CD14-positive monocyte (primary cell): ENCODE data around the gene RNASE1. TPM values are rescaled to one million over a fixed set of nuclear protein-coding genes. Genes with fewer than 3 reads are reported as not detected.

ENCODE experiments used
- DNase-seq, 3 donors: peaks; one replicate each; pipeline ENCODE4 v3.0.0-alpha.2; 2011 to 2022
- H2AFZ ChIP-seq: 2 replicates; pipeline ENCODE4 v1.6.0; 2012; ENCODE audit warnings: mild to moderate bottlenecking, low read depth, low read length, inconsistent platforms; ENCODE audit not compliant: insufficient read depth, poor library complexity, severe bottlenecking
- H3K27ac ChIP-seq, 2 donors: 1 replicate in 1 of 2; 2 replicates in 1 of 2; pipeline ENCODE4 v1.5.1; 2012 to 2013; ENCODE audit warnings: low read length in 2 of 2, control low read depth in 1 of 2, inconsistent platforms in 1 of 2, low read depth in 1 of 2, mild to moderate bottlenecking in 1 of 2
- H3K27me3 ChIP-seq, 2 donors: one replicate each; pipeline versions ENCODE4 v1.6.0 to v1.6.1; 2011 to 2013; ENCODE audit warnings: low read length in 2 of 2; ENCODE audit not compliant: control insufficient read depth in 2 of 2, insufficient read depth in 2 of 2
- H3K36me3 ChIP-seq, 2 donors: replicated peaks in 1 of 2; 1 replicate in 1 of 2; 2 replicates in 1 of 2; pipeline versions ENCODE4 v1.5.1 to v1.6.1; 2012 to 2013; ENCODE audit warnings: low read length in 2 of 2, control low read depth in 1 of 2, inconsistent platforms in 1 of 2, mild to moderate bottlenecking in 1 of 2; ENCODE audit not compliant: insufficient read depth in 2 of 2, control insufficient read depth in 1 of 2
- H3K4me1 ChIP-seq, 2 donors: 1 replicate in 1 of 2; 2 replicates in 1 of 2; pipeline versions ENCODE4 v1.5.1 to v1.6.1; 2012 to 2013; ENCODE audit warnings: low read length in 2 of 2, control low read depth in 1 of 2, inconsistent platforms in 1 of 2, mild to moderate bottlenecking in 1 of 2, moderate library complexity in 1 of 2; ENCODE audit not compliant: insufficient read depth in 2 of 2, control insufficient read depth in 1 of 2
- H3K4me2 ChIP-seq: replicated peaks from 2 replicates; pipeline ENCODE3; 2012; ENCODE audit warnings: low read length, moderate library complexity, mild to moderate bottlenecking; ENCODE audit not compliant: poor library complexity, severe bottlenecking; ENCODE audit errors: extremely low read depth
- H3K4me3 ChIP-seq, 3 experiments: fragments of 200-600 bp in 1 of 3; sonication (generic) in 1 of 3; replicated peaks in 1 of 3; 1 replicate in 2 of 3; 2 replicates in 1 of 3; pipeline ENCODE4 v1.5.1; 2011 to 2013; ENCODE audit warnings: low read length in 3 of 3, mild to moderate bottlenecking in 3 of 3, control low read depth in 2 of 3, low read depth in 2 of 3, inconsistent platforms in 1 of 3, moderate library complexity in 1 of 3
- H3K79me2 ChIP-seq: 2 replicates; pipeline ENCODE4 v1.6.0; 2012; ENCODE audit warnings: mild to moderate bottlenecking, control low read depth, inconsistent platforms, low read length, moderate library complexity; ENCODE audit not compliant: insufficient read depth
- H3K9ac ChIP-seq: 2 replicates; pipeline ENCODE4 v1.6.0; 2017; ENCODE audit warnings: low read length, mild to moderate bottlenecking; ENCODE audit not compliant: insufficient read depth, poor library complexity, severe bottlenecking
- H3K9me3 ChIP-seq, 2 donors: replicated peaks in 1 of 2; 1 replicate in 1 of 2; 2 replicates in 1 of 2; pipeline versions ENCODE4 v1.5.1 to v1.6.1; 2012 to 2013; ENCODE audit warnings: low read length in 2 of 2, control low read depth in 1 of 2; ENCODE audit not compliant: control insufficient read depth in 1 of 2, insufficient read depth in 1 of 2
- H4K20me1 ChIP-seq: 2 replicates; pipeline ENCODE4 v1.6.0; 2012; ENCODE audit warnings: mild to moderate bottlenecking, low read length, control low read depth, moderate library complexity; ENCODE audit not compliant: insufficient read depth
- H3K27ac Mint-ChIP-seq, 7 donors: one replicate each; pipeline ENCODE4 v1.8.0; 2020; ENCODE audit warnings: mild to moderate bottlenecking in 7 of 7, mixed read lengths in 7 of 7, moderate library complexity in 6 of 7, inconsistent platforms in 2 of 7
- H3K27me3 Mint-ChIP-seq, 3 donors: one replicate each; pipeline ENCODE4 v1.8.0; 2021 to 2022; ENCODE audit warnings: low read depth in 3 of 3, mild to moderate bottlenecking in 3 of 3, mixed read lengths in 3 of 3, moderate library complexity in 3 of 3, inconsistent platforms in 1 of 3
- H3K36me3 Mint-ChIP-seq, 2 donors: one replicate each; pipeline ENCODE4 v1.8.0; 2020; ENCODE audit warnings: mixed read lengths in 2 of 2, inconsistent platforms in 1 of 2, mild to moderate bottlenecking in 1 of 2
- H3K4me1 Mint-ChIP-seq: one replicate; pipeline ENCODE4 v1.8.0; 2020; ENCODE audit warnings: mild to moderate bottlenecking, mixed read lengths
- H3K4me3 Mint-ChIP-seq, 2 donors: one replicate each; pipeline ENCODE4 v1.8.0; 2020; ENCODE audit warnings: mild to moderate bottlenecking in 2 of 2, mixed read lengths in 2 of 2, moderate library complexity in 1 of 2
- H3K9me3 Mint-ChIP-seq, 7 donors: one replicate each; pipeline ENCODE4 v1.8.0; 2020 to 2022; ENCODE audit warnings: mixed read lengths in 7 of 7, mild to moderate bottlenecking in 6 of 7, moderate library complexity in 6 of 7, inconsistent platforms in 2 of 7
- WGBS: methylation state at CpG from one replicate; pipeline ENCODE4 v1.1.5; 2013; ENCODE audit warnings: missing lambda C conversion rate; ENCODE audit not compliant: insufficient coverage; 5-methylcytosine and 5-hydroxymethylcytosine counted together
- intact Hi-C, 2 donors: fragments of 100-400 bp; cut with micrococcal nuclease; formaldehyde crosslinking; loops; one replicate each; pipeline versions ENCODE4 v1.15.0 to v1.15.1; 2023
- polyA plus RNA-seq, 3 donors: library from polyadenylated mRNA; depleted of rRNA in 1 of 3; unstranded in 2 of 3; stranded (reverse) in 1 of 3; fragments of 300-500 nt in 2 of 3; fragments of >200 nt in 1 of 3; fragmentation: Illumina TruSeq in 2 of 3; gene quantifications; 1 replicate in 2 of 3; 2 replicates in 1 of 3; pipeline ENCODE4 v1.2.3, GENCODE V29; 2012 to 2021
- TF ChIP-seq, protein P1 (sequence below): fragments of 200-600 bp; IDR thresholded peaks from one replicate; pipeline ENCODE4 v1.8.0; 2022; ENCODE audit warnings: antibody characterized with exemption, mild to moderate bottlenecking

RNASE1 gene
- polyA plus RNA-seq, 3 donors = 2.1 to 191 (median 11.3) TPM

DNA sequence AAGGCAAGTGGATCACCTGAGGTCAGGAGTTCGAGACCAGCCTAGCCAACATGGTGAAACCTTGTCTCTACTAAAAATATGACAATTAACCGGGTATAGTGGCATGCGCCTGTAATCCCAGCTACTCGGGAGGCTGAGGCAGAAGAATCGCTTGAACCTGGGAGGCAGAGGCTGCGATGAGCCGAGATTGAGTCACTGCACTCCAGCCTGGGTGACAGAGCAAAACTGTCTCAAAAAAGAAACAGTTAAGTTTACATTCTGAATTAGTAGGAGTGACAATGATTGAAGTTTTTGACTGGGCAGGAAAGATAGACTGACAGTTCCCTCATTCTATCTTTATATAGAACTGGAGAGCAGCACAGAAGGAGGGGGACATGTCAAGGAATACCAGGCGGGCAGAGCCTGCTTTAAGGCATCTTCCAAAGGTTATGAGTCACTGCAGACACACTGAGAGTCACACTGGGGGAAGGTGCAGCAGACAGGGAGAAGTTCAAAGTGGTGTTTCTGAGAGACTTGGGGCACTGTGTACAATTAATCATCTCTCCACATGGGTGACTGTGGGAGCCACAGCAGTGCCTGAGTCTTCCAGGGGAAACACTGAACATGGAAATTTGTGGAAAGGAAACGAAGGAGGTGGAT is 45.8 kb upstream of the RNASE1 start:
- H3K27me3 Mint-ChIP-seq = peaks cover 0 to 3% (median 0%) of the 10 kb centered on the region in 3 donors
- Histone ChIP-seq H3K4me3 (no peak overlapping the region), H3K27ac (peak overlapping the region in 1 of 2 donors; percentile 35), H3K4me1 (peaks cover 32 to 40% of the 10 kb centered on the region in 2 donors), H3K9ac (no peak overlapping the region), H3K4me2 (peak overlapping the region; percentile 3), H3K79me2 (no peaks in the 10 kb centered on the region), H2AFZ (peak overlapping the region; percentile 61), H3K36me3 (no peaks in the 10 kb centered on the region), H3K9me3 (no peaks in the 10 kb centered on the region), H4K20me1 (no peaks in the 10 kb centered on the region), H3K27me3 (no peaks in the 10 kb centered on the region)
- peak; percentile 59 to 81 (median 74) for DNase-seq
- H3K4me1 Mint-ChIP-seq = peaks cover 29% of the 10 kb centered on the region
- WGBS = 35% methylated on average over 2 of the region's 9 CpGs
- peaks cover 0 to 6% (median 0%) of the 10 kb centered on the region in 7 donors for H3K9me3 Mint-ChIP-seq
- peak overlapping the region in 1 of 2 donors; percentile 68 for H3K4me3 Mint-ChIP-seq
- H3K27ac Mint-ChIP-seq = peak overlapping the region; percentile 73 to 89 (median 84)
- H3K36me3 Mint-ChIP-seq = peaks cover 0 to 2% of the 10 kb centered on the region in 2 donors
- TF ChIP-seq, protein P1, sequence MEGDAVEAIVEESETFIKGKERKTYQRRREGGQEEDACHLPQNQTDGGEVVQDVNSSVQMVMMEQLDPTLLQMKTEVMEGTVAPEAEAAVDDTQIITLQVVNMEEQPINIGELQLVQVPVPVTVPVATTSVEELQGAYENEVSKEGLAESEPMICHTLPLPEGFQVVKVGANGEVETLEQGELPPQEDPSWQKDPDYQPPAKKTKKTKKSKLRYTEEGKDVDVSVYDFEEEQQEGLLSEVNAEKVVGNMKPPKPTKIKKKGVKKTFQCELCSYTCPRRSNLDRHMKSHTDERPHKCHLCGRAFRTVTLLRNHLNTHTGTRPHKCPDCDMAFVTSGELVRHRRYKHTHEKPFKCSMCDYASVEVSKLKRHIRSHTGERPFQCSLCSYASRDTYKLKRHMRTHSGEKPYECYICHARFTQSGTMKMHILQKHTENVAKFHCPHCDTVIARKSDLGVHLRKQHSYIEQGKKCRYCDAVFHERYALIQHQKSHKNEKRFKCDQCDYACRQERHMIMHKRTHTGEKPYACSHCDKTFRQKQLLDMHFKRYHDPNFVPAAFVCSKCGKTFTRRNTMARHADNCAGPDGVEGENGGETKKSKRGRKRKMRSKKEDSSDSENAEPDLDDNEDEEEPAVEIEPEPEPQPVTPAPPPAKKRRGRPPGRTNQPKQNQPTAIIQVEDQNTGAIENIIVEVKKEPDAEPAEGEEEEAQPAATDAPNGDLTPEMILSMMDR = no peak
- intact Hi-C loops = loop anchor here in 1 of 2 donors (10.0 kb wide), 1 partner anchor 64 kb away; the partner anchor contains the start of gene RNASE6

DNA sequence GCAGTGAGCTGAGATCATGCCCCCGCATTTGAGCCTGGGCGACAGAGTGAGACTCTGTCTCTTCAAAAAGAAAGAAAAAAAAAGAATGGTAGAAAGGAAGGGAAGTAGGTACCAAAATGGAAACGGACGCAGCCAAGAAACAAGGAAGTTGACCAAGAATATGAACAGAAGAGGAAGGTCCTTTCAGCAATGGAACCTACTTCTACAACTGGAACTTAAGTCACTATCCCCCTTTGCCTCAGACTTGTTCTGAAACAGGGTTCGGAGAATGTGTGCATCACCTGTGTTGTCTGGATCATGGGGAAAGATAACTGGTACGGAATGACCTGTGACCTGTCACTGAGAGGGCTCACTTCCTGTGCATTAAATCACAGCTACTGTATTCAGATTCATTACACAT is 43.9 kb upstream of the RNASE1 start:
- peak; percentile 59 to 74 (median 71) for DNase-seq
- WGBS = 33% methylated on average over 3 of the region's 6 CpGs
- peak overlapping the region; percentile 64 to 77 for H3K4me3 Mint-ChIP-seq

More for the DNA sequence above, 43.9 kb upstream of the RNASE1 start:
- Histone ChIP-seq H3K4me3 (peak overlapping the region in 1 of 3 experiments; percentile 25), H2AFZ (peak overlapping the region; percentile 59), H3K27ac (peak overlapping the region in 1 of 2 donors; percentile 73), H3K36me3 (no peaks in the 10 kb centered on the region), H4K20me1 (no peaks in the 10 kb centered on the region), H3K4me1 (peaks cover 32 to 40% of the 10 kb centered on the region in 2 donors), H3K27me3 (no peaks in the 10 kb centered on the region), H3K4me2 (peak overlapping the region; percentile 36), H3K9me3 (no peaks in the 10 kb centered on the region), H3K9ac (no peak overlapping the region), H3K79me2 (no peaks in the 10 kb centered on the region)
- TF ChIP-seq, protein P1 = no peak
- Mint-ChIP-seq H3K27ac (peak overlapping the region; percentile 72 to 89 (median 76)), H3K4me1 (peaks cover 35% of the 10 kb centered on the region), H3K27me3 (peaks cover 0 to 3% (median 2%) of the 10 kb centered on the region in 3 donors), H3K9me3 (peaks cover 0 to 6% (median 0%) of the 10 kb centered on the region in 7 donors), H3K36me3 (peaks cover 0 to 2% of the 10 kb centered on the region in 2 donors)
- intact Hi-C loops = loop anchor here in 1 of 2 donors (10.0 kb wide), 1 partner anchor 62 kb away; the partner anchor contains the start of gene RNASE6
